ENCODE data around the gene SAP30. TPM values are rescaled to one million over a fixed set of nuclear protein-coding genes. Genes with fewer than 3 reads are reported as not detected.

Gene SAP30
- total and polyA plus RNA-seq, 2 experiments from 2014 or later: 5.3 to 6.1 TPM

DNA sequence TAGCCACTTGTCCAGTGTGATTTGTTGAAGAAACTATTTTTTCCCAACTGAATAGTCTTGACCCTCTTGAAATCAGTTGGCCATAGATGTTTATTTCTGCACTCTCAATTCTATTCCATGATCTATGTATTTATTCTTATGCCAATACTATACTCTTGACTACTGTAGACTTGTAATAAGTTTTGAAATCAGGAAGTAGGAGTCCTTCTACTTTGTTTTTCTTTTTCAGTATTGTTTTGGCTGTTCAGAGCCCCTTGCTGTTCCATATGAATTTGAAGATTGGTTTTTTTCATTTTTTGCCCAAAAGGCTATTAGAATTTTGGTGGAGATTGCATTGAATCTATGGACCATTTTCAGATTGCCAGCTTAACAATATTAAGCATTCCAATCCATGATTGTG is 10.2 kb downstream of the SAP30 start:
- Histone ChIP-seq H3F3A (ENCODE audit: insufficient read depth) (no peaks in the 10 kb centered on the region), H3K27ac (no peak overlapping the region), H3K9ac (no peak overlapping the region), H3K4me2 (ENCODE audit: unreplicated experiment) (no peak overlapping the region), H3K4me3 (no peak overlapping the region), H3K4me1 (ENCODE audit: insufficient read depth) (no peaks in the 10 kb centered on the region), H3K9me2 (ENCODE audit: insufficient read depth) (no peaks in the 10 kb centered on the region), H3K27me3 (replicated peaks; ENCODE audit: insufficient read depth) (no peaks in the 10 kb centered on the region), H3K79me2 (ENCODE audit: insufficient read depth) (peaks cover 3% of the 10 kb centered on the region; the same call in 1 of the 2 replicates), H3K9me3 (ENCODE audit: low read depth) (no peaks in the 10 kb centered on the region), H4K20me1 (ENCODE audit: insufficient read depth) (no peaks in the 10 kb centered on the region), H2AFZ (no peak overlapping the region), H3K36me3 (ENCODE audit: low read depth) (0 out of 2 replicates have a peak, but pooled peaks cover 9% of the 10 kb centered on the region)
- in situ Hi-C loops (cut with MboI): no loop called here
- TF ChIP-seq EZH2 (IDR thresholded peaks at IDR 0.05; ENCODE audit: insufficient read depth, poor library complexity, severe bottlenecking): no peak
- no peak for TF ChIP-seq EZH2phosphoT487 (IDR thresholded peaks at IDR 0.05; ENCODE audit: insufficient read depth, low read depth)
- no peak for DNase-seq

DNA sequence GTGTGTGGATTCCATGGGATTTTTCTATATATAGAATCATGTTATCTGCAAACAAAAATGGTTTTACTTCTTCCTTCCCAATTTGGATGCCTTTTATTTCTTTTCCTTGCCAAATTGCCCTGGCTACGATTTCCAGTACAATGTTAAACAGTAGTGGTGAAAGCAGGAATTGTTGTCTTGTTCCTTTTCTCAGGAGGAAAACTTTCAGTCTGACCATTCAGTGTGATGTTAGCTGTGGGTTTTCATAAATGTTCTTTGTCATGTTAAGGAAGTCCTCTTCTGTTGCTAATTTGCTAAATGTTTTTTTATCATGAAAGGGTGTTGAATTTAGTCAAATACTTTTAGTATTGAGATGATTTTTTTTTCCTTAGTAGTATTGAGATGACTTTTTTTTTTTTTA is 10.9 kb downstream of the SAP30 start:
- Histone ChIP-seq H3K27me3 (replicated peaks; ENCODE audit: insufficient read depth) (no peaks in the 10 kb centered on the region), H4K20me1 (ENCODE audit: insufficient read depth) (no peaks in the 10 kb centered on the region), H3K9me3 (ENCODE audit: low read depth) (no peaks in the 10 kb centered on the region), H3K79me2 (ENCODE audit: insufficient read depth) (no peaks in the 10 kb centered on the region), H3K27ac (no peak overlapping the region), H3F3A (ENCODE audit: insufficient read depth) (no peaks in the 10 kb centered on the region), H2AFZ (no peak overlapping the region), H3K4me3 (no peak overlapping the region), H3K4me2 (ENCODE audit: unreplicated experiment) (no peak overlapping the region), H3K9me2 (ENCODE audit: insufficient read depth) (no peaks in the 10 kb centered on the region), H3K36me3 (ENCODE audit: low read depth) (0 out of 2 replicates have a peak, but pooled peaks cover 9% of the 10 kb centered on the region), H3K9ac (no peak overlapping the region), H3K4me1 (ENCODE audit: insufficient read depth) (no peaks in the 10 kb centered on the region)
- TF ChIP-seq EZH2phosphoT487 (IDR thresholded peaks at IDR 0.05; ENCODE audit: insufficient read depth, low read depth): no peak
- no peak for TF ChIP-seq EZH2 (IDR thresholded peaks at IDR 0.05; ENCODE audit: insufficient read depth, poor library complexity, severe bottlenecking)
- peak; percentile 2 for DNase-seq
- 28 to 35% methylated on average over 1 of the region's 1 CpG for whole genome bisulfite sequencing, 2 experiments (ENCODE audit: low coverage in 1 of 2, low lambda C conversion rate in 2 of 2, missing lambda C conversion rate in 2 of 2)
- in situ Hi-C loops (cut with MboI): no loop called here

DNA sequence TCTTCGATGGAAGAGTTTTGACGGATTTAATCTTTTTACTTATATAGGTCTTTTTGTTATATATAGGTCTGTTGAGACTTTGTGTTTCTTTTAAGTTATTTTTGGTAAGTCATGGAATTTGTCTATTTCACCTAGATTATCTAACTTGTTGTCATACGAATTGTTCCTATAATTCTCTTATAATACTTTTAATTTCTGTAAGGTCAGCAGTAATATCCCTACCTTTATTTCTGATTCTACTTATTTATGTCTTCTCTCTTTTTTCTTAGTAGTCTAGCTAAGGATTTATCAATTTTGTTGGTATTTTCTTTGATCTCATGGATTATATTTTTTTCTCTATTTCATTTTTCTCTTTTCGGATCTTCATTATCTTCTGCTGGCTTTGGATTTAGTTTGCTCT is 11.6 kb downstream of the SAP30 start:
- no peaks in the 10 kb centered on the region for H3K9me3 ChIP-seq (ENCODE audit: low read depth)
- H3K27ac ChIP-seq: no peak overlapping the region
- in situ Hi-C loops (cut with MboI): no loop called here
- no peak for TF ChIP-seq EZH2 (IDR thresholded peaks at IDR 0.05; ENCODE audit: insufficient read depth, poor library complexity, severe bottlenecking)
- TF ChIP-seq EZH2phosphoT487 (IDR thresholded peaks at IDR 0.05; ENCODE audit: insufficient read depth, low read depth): no peak
- H2AFZ ChIP-seq: no peak overlapping the region
- no peaks in the 10 kb centered on the region for H3K9me2 ChIP-seq (ENCODE audit: insufficient read depth)
- no peaks in the 10 kb centered on the region for H4K20me1 ChIP-seq (ENCODE audit: insufficient read depth)
- H3K9ac ChIP-seq: no peak overlapping the region
- no peaks in the 10 kb centered on the region for H3K79me2 ChIP-seq (ENCODE audit: insufficient read depth)
- H3K27me3 ChIP-seq (replicated peaks; ENCODE audit: insufficient read depth): no peaks in the 10 kb centered on the region
- no peaks in the 10 kb centered on the region for H3K4me1 ChIP-seq (ENCODE audit: insufficient read depth)
- H3F3A ChIP-seq (ENCODE audit: insufficient read depth): no peaks in the 10 kb centered on the region
- H3K36me3 ChIP-seq (ENCODE audit: low read depth): 0 out of 2 replicates have a peak, but pooled peaks cover 9% of the 10 kb centered on the region
- no peak overlapping the region for H3K4me2 ChIP-seq (ENCODE audit: unreplicated experiment)
- no peak for DNase-seq
- WGBS, 2 experiments (ENCODE audit: low coverage in 1 of 2, low lambda C conversion rate in 2 of 2, missing lambda C conversion rate in 2 of 2): 90 to 95% methylated on average over 4 of the region's 4 CpGs
- H3K4me3 ChIP-seq: no peak overlapping the region

DNA sequence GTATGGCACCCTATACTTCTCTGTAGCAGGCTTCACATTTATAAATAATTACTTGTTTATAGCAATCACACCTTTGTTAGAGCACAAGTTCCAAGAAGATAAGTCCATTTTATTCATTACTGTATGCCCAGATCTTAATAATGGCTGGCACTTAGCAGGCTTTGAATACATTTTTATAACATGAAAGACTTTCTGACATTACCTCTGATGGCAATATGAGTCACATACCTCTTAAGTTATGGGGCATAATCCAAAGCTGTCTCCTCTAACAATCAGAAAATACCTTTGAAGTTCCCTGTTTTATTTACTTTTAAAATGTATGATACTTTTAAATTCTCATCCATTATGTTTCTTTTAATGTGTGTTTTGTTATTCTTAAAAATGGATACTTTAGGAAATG is 16.0 kb downstream of the SAP30 start:
- Histone ChIP-seq H3F3A (ENCODE audit: insufficient read depth) (no peaks in the 10 kb centered on the region), H3K36me3 (ENCODE audit: low read depth) (0 out of 2 replicates have a peak, but pooled peaks cover 3% of the 10 kb centered on the region), H3K4me2 (ENCODE audit: unreplicated experiment) (no peak overlapping the region), H4K20me1 (ENCODE audit: insufficient read depth) (no peaks in the 10 kb centered on the region), H3K27ac (no peak overlapping the region), H3K27me3 (replicated peaks; ENCODE audit: insufficient read depth) (no peaks in the 10 kb centered on the region), H2AFZ (no peak overlapping the region), H3K4me3 (no peak overlapping the region), H3K79me2 (ENCODE audit: insufficient read depth) (no peaks in the 10 kb centered on the region), H3K9me3 (ENCODE audit: low read depth) (no peaks in the 10 kb centered on the region), H3K4me1 (ENCODE audit: insufficient read depth) (no peaks in the 10 kb centered on the region), H3K9ac (no peak overlapping the region), H3K9me2 (ENCODE audit: insufficient read depth) (no peaks in the 10 kb centered on the region)
- in situ Hi-C loops (cut with MboI): no loop called here
- no peak for DNase-seq
- TF ChIP-seq EZH2 (IDR thresholded peaks at IDR 0.05; ENCODE audit: insufficient read depth, poor library complexity, severe bottlenecking): no peak
- no peak for TF ChIP-seq EZH2phosphoT487 (IDR thresholded peaks at IDR 0.05; ENCODE audit: insufficient read depth, low read depth)

DNA sequence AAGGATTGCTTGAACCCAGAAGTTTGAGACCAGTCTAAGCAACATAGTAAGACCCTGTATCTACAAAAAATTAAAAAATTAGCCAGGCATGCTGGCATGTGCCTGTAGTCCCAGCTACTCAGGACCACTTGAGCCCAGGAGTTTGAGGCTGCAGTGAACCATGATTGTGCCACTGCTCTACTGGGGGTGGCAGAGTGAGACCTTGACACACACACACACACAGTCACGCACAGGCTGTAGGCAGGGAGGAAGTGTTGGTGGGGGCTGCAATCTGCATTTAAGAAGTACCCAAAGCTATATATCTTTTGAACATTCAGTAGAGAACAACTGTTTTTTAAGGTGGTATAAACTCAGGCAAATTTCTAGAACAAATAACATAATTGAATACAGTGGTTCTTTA is 20.9 kb downstream of the SAP30 start:
- H3K27ac ChIP-seq: no peak overlapping the region
- no peak overlapping the region for H2AFZ ChIP-seq
- H3K9me3 ChIP-seq (ENCODE audit: low read depth): no peaks in the 10 kb centered on the region
- no peaks in the 10 kb centered on the region for H4K20me1 ChIP-seq (ENCODE audit: insufficient read depth)
- in situ Hi-C loops (cut with MboI): no loop called here
- H3K4me3 ChIP-seq: no peak overlapping the region
- H3K36me3 ChIP-seq (ENCODE audit: low read depth): no peaks in the 10 kb centered on the region
- WGBS, 2 experiments (ENCODE audit: low coverage in 1 of 2, low lambda C conversion rate in 2 of 2, missing lambda C conversion rate in 2 of 2): 92 to 100% methylated on average over 1 of the region's 1 CpG
- no peak for DNase-seq
- no peak for TF ChIP-seq EZH2 (IDR thresholded peaks at IDR 0.05; ENCODE audit: insufficient read depth, poor library complexity, severe bottlenecking)
- TF ChIP-seq EZH2phosphoT487 (IDR thresholded peaks at IDR 0.05; ENCODE audit: insufficient read depth, low read depth): no peak
- H3F3A ChIP-seq (ENCODE audit: insufficient read depth): no peaks in the 10 kb centered on the region
- no peaks in the 10 kb centered on the region for H3K4me1 ChIP-seq (ENCODE audit: insufficient read depth)
- H3K79me2 ChIP-seq (ENCODE audit: insufficient read depth): no peaks in the 10 kb centered on the region
- no peaks in the 10 kb centered on the region for H3K9me2 ChIP-seq (ENCODE audit: insufficient read depth)
- no peak overlapping the region for H3K9ac ChIP-seq
- H3K27me3 ChIP-seq (replicated peaks; ENCODE audit: insufficient read depth): no peaks in the 10 kb centered on the region
- H3K4me2 ChIP-seq (ENCODE audit: unreplicated experiment): no peak overlapping the region
